Measurements from ENCODE around the gene SHFL.
A peak's percentile ranks its signal among the peaks of the same experiment; 100 is the strongest.

SHFL gene

GRCh38 chr19:10107817-10108367 lies 21.8 kb downstream of the SHFL start:
- no peak for DNase-seq

- no peak for DNase-seq
Measured at GRCh38 chr19:10109528-10109927, 23.4 kb downstream of the SHFL start.

GRCh38 chr19:10110076-10110971 lies 24.2 kb downstream of the SHFL start:
- DNase-seq = no peak

GRCh38 chr19:10110972-10111317 lies 24.8 kb downstream of the SHFL start:
- DNase-seq = no peak

GRCh38 chr19:10111405-10111811 lies 25.3 kb downstream of the SHFL start, which contains the start of gene P2RY11:
P2RY11 (plus strand) TSS chr19:10111693; CDS start chr19:10111722, 29 bp downstream.
- DNase-seq = peak in 9 of 58 donors; percentile 7 to 33 (median 22)

- DNase-seq = peak in 1 of 58 donors; percentile 16
Measured at GRCh38 chr19:10112037-10112761, 26.1 kb downstream of the SHFL start.

GRCh38 chr19:10112895-10113591 lies 26.9 kb downstream of the SHFL start:
- DNase-seq = peak in 14 of 58 donors; percentile 4 to 28 (median 14)

GRCh38 chr19:10113592-10113963 lies 27.5 kb downstream of the SHFL start:
- DNase-seq = no peak

- no peak for DNase-seq
Measured at GRCh38 chr19:10113964-10114650, 28.0 kb downstream of the SHFL start.

GRCh38 chr19:10114651-10115391 lies 28.7 kb downstream of the SHFL start:
- peak in 1 of 58 donors; percentile 17 for DNase-seq

- no peak for DNase-seq
Measured at GRCh38 chr19:10115392-10116084, 29.4 kb downstream of the SHFL start.

GRCh38 chr19:10116085-10116865 lies 30.2 kb downstream of the SHFL start:
- DNase-seq = no peak

GRCh38 chr19:10116866-10117616 lies 30.9 kb downstream of the SHFL start:
- no peak for DNase-seq

GRCh38 chr19:10118960-10119359 lies 32.8 kb downstream of the SHFL start:
- no peak for DNase-seq

- no peak for DNase-seq
Measured at GRCh38 chr19:10120538-10121189, 34.5 kb downstream of the SHFL start.

GRCh38 chr19:10122045-10122444 lies 35.9 kb downstream of the SHFL start:
- DNase-seq = no peak

GRCh38 chr19:10124429-10124828 lies 38.3 kb downstream of the SHFL start:
- DNase-seq = no peak

Data from anterior cingulate cortex (tissue), 58 donors.